ENCODE data around the gene ZNF846. TPM values are rescaled to one million over a fixed set of nuclear protein-coding genes. Genes with fewer than 3 reads are reported as not detected.

ZNF846 gene
- 1 to 10 TPM; 6.9 to 8.2 TPM for total RNA-seq

GRCh38 chr19:9768175-9769112 lies at the start of gene ZNF846:
Gene ZNF846, minus strand, starts transcription at chr19:9768738. Its CDS starts 3,788 bp downstream, at chr19:9764950.
- H3K27ac Mint-ChIP-seq: peak within 1 kb of the TSS; percentile 95

GRCh38 chr19:9818175-9818733 lies 49.7 kb upstream of the ZNF846 start:
- Mint-ChIP-seq H3K9me3 (peaks cover 14% of the 10 kb centered on the region), H3K4me3 (peak overlapping the region; percentile 87), H3K27me3 (no peaks in the 10 kb centered on the region), H3K27ac (peak overlapping the region; percentile 97), H3K4me1 (peaks cover 31% of the 10 kb centered on the region), H3K36me3 (ENCODE audit: low read depth) (peaks cover 43% of the 10 kb centered on the region)
- DNase-seq: no peak
- ChIA-PET CTCF (interaction anchor here (0.5 to 1.7 kb wide), 5 partner anchors 10 to 774 kb away, joined by 3 to 7 read pairs (median 3); no protein-coding TSS in a partner anchor), POLR2A (interaction anchor here (0.6 to 0.8 kb wide), 2 partner anchors 9 to 44 kb away, joined by 3 to 4 read pairs; no protein-coding TSS in a partner anchor)

More at GRCh38 chr19:9768175-9769112, at the start of gene ZNF846:
- DNase-seq: peak; percentile 95
- Mint-ChIP-seq H3K9me3 (peaks cover 20% of the 10 kb centered on the region), H3K27me3 (no peaks in the 10 kb centered on the region), H3K36me3 (ENCODE audit: low read depth) (peaks cover 24% of the 10 kb centered on the region), H3K4me1 (peaks cover 12% of the 10 kb centered on the region), H3K4me3 (peak within 1 kb of the TSS; percentile 85)
- ChIA-PET POLR2A (interaction anchor here (1.1 kb wide), 1 partner anchor 51 kb away, joined by 4 read pairs; the partner anchor contains the start of gene FBXL12), CTCF (interaction anchor here (0.6 to 1.8 kb wide), 5 partner anchors 9 to 437 kb away, joined by 3 to 5 read pairs (median 3); no protein-coding TSS in a partner anchor)

GRCh38 chr19:9811139-9811538 lies 42.6 kb upstream of the ZNF846 start:
- H3K36me3 Mint-ChIP-seq (ENCODE audit: low read depth): peaks cover 57% of the 10 kb centered on the region
- POLR2A ChIA-PET: no interaction called here
- no peaks in the 10 kb centered on the region for H3K27me3 Mint-ChIP-seq
- peaks cover 7% of the 10 kb centered on the region for H3K9me3 Mint-ChIP-seq
- H3K4me1 Mint-ChIP-seq: peaks cover 20% of the 10 kb centered on the region
- H3K27ac Mint-ChIP-seq: no peak overlapping the region
- DNase-seq: no peak
- CTCF ChIA-PET: interaction anchor here (1.3 kb wide), 1 partner anchor 186 kb away, joined by 4 read pairs; no protein-coding TSS in a partner anchor
- H3K4me3 Mint-ChIP-seq: no peak overlapping the region

GRCh38 chr19:9808855-9809824 lies 40.6 kb upstream of the ZNF846 start:
- ChIA-PET CTCF (interaction anchor here (0.6 to 2.3 kb wide), 4 partner anchors 9 to 330 kb away, joined by 3 to 7 read pairs (median 4); partner anchors contain the start of gene FBXL12), POLR2A (interaction anchor here (0.9 kb wide), 1 partner anchor 9 kb away, joined by 3 read pairs; no protein-coding TSS in a partner anchor)
- peak; percentile 63 for DNase-seq
- H3K27ac Mint-ChIP-seq: peak overlapping the region; percentile 84
- H3K4me1 Mint-ChIP-seq: peaks cover 20% of the 10 kb centered on the region
- H3K36me3 Mint-ChIP-seq (ENCODE audit: low read depth): peaks cover 41% of the 10 kb centered on the region
- no peaks in the 10 kb centered on the region for H3K27me3 Mint-ChIP-seq
- no peak overlapping the region for H3K4me3 Mint-ChIP-seq
- peaks cover 3% of the 10 kb centered on the region for H3K9me3 Mint-ChIP-seq

- POLR2A ChIA-PET: no interaction called here
- no peak for DNase-seq
- H3K36me3 Mint-ChIP-seq (ENCODE audit: low read depth): peaks cover 28% of the 10 kb centered on the region
Observed at GRCh38 chr19:9806803-9807202, 38.3 kb upstream of the ZNF846 start.

GRCh38 chr19:9801976-9802375 lies 33.4 kb upstream of the ZNF846 start:
- POLR2A ChIA-PET: no interaction called here
- H3K36me3 Mint-ChIP-seq (ENCODE audit: low read depth): peaks cover 2% of the 10 kb centered on the region
- peaks cover 24% of the 10 kb centered on the region for H3K4me1 Mint-ChIP-seq
- H3K4me3 Mint-ChIP-seq: no peak overlapping the region
- CTCF ChIA-PET: no interaction called here
- H3K9me3 Mint-ChIP-seq: no peaks in the 10 kb centered on the region
- no peaks in the 10 kb centered on the region for H3K27me3 Mint-ChIP-seq
- DNase-seq: no peak
- H3K27ac Mint-ChIP-seq: no peak overlapping the region

More at GRCh38 chr19:9806803-9807202, 38.3 kb upstream of the ZNF846 start:
- Mint-ChIP-seq H3K9me3 (no peaks in the 10 kb centered on the region), H3K4me1 (peaks cover 20% of the 10 kb centered on the region), H3K27ac (no peak overlapping the region), H3K27me3 (no peaks in the 10 kb centered on the region), H3K4me3 (no peak overlapping the region)
- CTCF ChIA-PET: interaction anchor here (0.9 to 2.3 kb wide), 3 partner anchors 10 to 12 kb away, joined by 3 to 7 read pairs (median 7); partner anchors contain the start of gene FBXL12

- CTCF ChIA-PET: interaction anchor here (0.9 to 1.1 kb wide), 3 partner anchors 9 to 176 kb away, joined by 3 to 4 read pairs (median 4); no protein-coding TSS in a partner anchor
- Mint-ChIP-seq H3K27me3 (no peaks in the 10 kb centered on the region), H3K36me3 (ENCODE audit: low read depth) (peaks cover 2% of the 10 kb centered on the region), H3K4me3 (no peak overlapping the region), H3K9me3 (peaks cover 2% of the 10 kb centered on the region), H3K27ac (no peak overlapping the region), H3K4me1 (peaks cover 31% of the 10 kb centered on the region)
- POLR2A ChIA-PET: interaction anchor here (0.7 kb wide), 1 partner anchor 171 kb away, joined by 4 read pairs; no protein-coding TSS in a partner anchor
- DNase-seq: no peak
Observed at GRCh38 chr19:9799162-9799561, 30.6 kb upstream of the ZNF846 start.

GRCh38 chr19:9797871-9798270 lies 29.3 kb upstream of the ZNF846 start:
- H3K4me3 Mint-ChIP-seq: no peak overlapping the region
- POLR2A ChIA-PET: no interaction called here
- DNase-seq: no peak

GRCh38 chr19:9796113-9796773 lies 27.7 kb upstream of the ZNF846 start:
- Mint-ChIP-seq H3K4me1 (peaks cover 41% of the 10 kb centered on the region), H3K9me3 (peaks cover 7% of the 10 kb centered on the region), H3K36me3 (ENCODE audit: low read depth) (no peaks in the 10 kb centered on the region), H3K27me3 (no peaks in the 10 kb centered on the region), H3K4me3 (no peak overlapping the region), H3K27ac (peak overlapping the region; percentile 84)
- POLR2A ChIA-PET: no interaction called here
- CTCF ChIA-PET: interaction anchor here (0.7 to 1.3 kb wide), 10 partner anchors 10 to 484 kb away, joined by 3 to 7 read pairs (median 4); no protein-coding TSS in a partner anchor
- peak; percentile 93 for DNase-seq

More at GRCh38 chr19:9797871-9798270, 29.3 kb upstream of the ZNF846 start:
- H3K9me3 Mint-ChIP-seq: peaks cover 7% of the 10 kb centered on the region
- CTCF ChIA-PET: interaction anchor here (0.7 to 1.1 kb wide), 3 partner anchors 21 to 172 kb away, joined by 3 to 4 read pairs (median 3); partner anchors contain the start of gene FBXL12
- H3K4me1 Mint-ChIP-seq: peaks cover 37% of the 10 kb centered on the region
- peaks cover 2% of the 10 kb centered on the region for H3K36me3 Mint-ChIP-seq (ENCODE audit: low read depth)
- no peaks in the 10 kb centered on the region for H3K27me3 Mint-ChIP-seq
- no peak overlapping the region for H3K27ac Mint-ChIP-seq

- no peaks in the 10 kb centered on the region for H3K27me3 Mint-ChIP-seq
- CTCF ChIA-PET: interaction anchor here (0.8 to 1.4 kb wide), 2 partner anchors 167 to 168 kb away, joined by 3 read pairs; no protein-coding TSS in a partner anchor
- H3K27ac Mint-ChIP-seq: peak overlapping the region; percentile 97
- peaks cover 34% of the 10 kb centered on the region for H3K4me1 Mint-ChIP-seq
- peak; percentile 73 for DNase-seq
- peak overlapping the region; percentile 86 for H3K4me3 Mint-ChIP-seq
- POLR2A ChIA-PET: no interaction called here
- no peaks in the 10 kb centered on the region for H3K36me3 Mint-ChIP-seq (ENCODE audit: low read depth)
- H3K9me3 Mint-ChIP-seq: peaks cover 7% of the 10 kb centered on the region
Observed at GRCh38 chr19:9793071-9793591, 24.6 kb upstream of the ZNF846 start.
